ENCODE measurements around the gene USP49. TPM values are rescaled to one million over a fixed set of nuclear protein-coding genes. Genes with fewer than 3 reads are reported as not detected.

USP49 gene
- polyA plus RNA-seq, 4 donors: 9.2 to 18.0 (median 13.9) TPM

- DNase-seq (ENCODE audit: low read depth in 4 of 4, low spot score in 2 of 4): no peak
These were observed 131.7 kb downstream of the USP49 start for GRCh38 chr6:41763470-41763869.

GRCh38 chr6:41759905-41760579 is 135.1 kb downstream of the USP49 start:
- no peak for DNase-seq (ENCODE audit: low read depth in 4 of 4, low spot score in 2 of 4)

- no peak for DNase-seq (ENCODE audit: low read depth in 4 of 4, low spot score in 2 of 4)
These were observed 135.9 kb downstream of the USP49 start for GRCh38 chr6:41759106-41759904.

GRCh38 chr6:41758641-41759035 is 136.5 kb downstream of the USP49 start:
- DNase-seq (ENCODE audit: low read depth in 4 of 4, low spot score in 2 of 4): no peak

GRCh38 chr6:41757931-41758640 is 137.1 kb downstream of the USP49 start:
- no peak for DNase-seq (ENCODE audit: low read depth in 4 of 4, low spot score in 2 of 4)

- no peak for DNase-seq (ENCODE audit: low read depth in 4 of 4, low spot score in 2 of 4)
These were observed 137.9 kb downstream of the USP49 start for GRCh38 chr6:41757271-41757670.

- DNase-seq (ENCODE audit: low read depth in 4 of 4, low spot score in 2 of 4): no peak
These were observed 138.8 kb downstream of the USP49 start for GRCh38 chr6:41756354-41756753.

GRCh38 chr6:41755895-41756294 is 139.3 kb downstream of the USP49 start:
- no peak for DNase-seq (ENCODE audit: low read depth in 4 of 4, low spot score in 2 of 4)

- DNase-seq (ENCODE audit: low read depth in 4 of 4, low spot score in 2 of 4): no peak
These were observed 144.8 kb downstream of the USP49 start for GRCh38 chr6:41750374-41750773.

- no peak for DNase-seq (ENCODE audit: low read depth in 4 of 4, low spot score in 2 of 4)
These were observed 146.6 kb downstream of the USP49 start for GRCh38 chr6:41748542-41748941.

GRCh38 chr6:41748102-41748477 is 147.1 kb downstream of the USP49 start:
- DNase-seq (ENCODE audit: low read depth in 4 of 4, low spot score in 2 of 4): no peak

- DNase-seq (ENCODE audit: low read depth in 4 of 4, low spot score in 2 of 4): no peak
These were observed 147.7 kb downstream of the USP49 start, which contains the start of gene PGC for GRCh38 chr6:41747256-41748101. TSS of gene PGC (minus strand) at chr6:41747397. CDS start at chr6:41747334, 63 bp downstream.

- DNase-seq (ENCODE audit: low read depth in 4 of 4, low spot score in 2 of 4): no peak
These were observed 149.1 kb downstream of the USP49 start for GRCh38 chr6:41746107-41746506.

GRCh38 chr6:41744236-41744787 is 150.9 kb downstream of the USP49 start:
- DNase-seq (ENCODE audit: low read depth in 4 of 4, low spot score in 2 of 4): no peak

GRCh38 chr6:41743406-41744235 is 151.6 kb downstream of the USP49 start:
- DNase-seq (ENCODE audit: low read depth in 4 of 4, low spot score in 2 of 4): no peak

- DNase-seq (ENCODE audit: low read depth in 4 of 4, low spot score in 2 of 4): no peak
These were observed 153.3 kb downstream of the USP49 start for GRCh38 chr6:41741625-41742490.

- no peak for DNase-seq (ENCODE audit: low read depth in 4 of 4, low spot score in 2 of 4)
These were observed 154.6 kb downstream of the USP49 start for GRCh38 chr6:41740366-41741162.
